Right atrium auricular region (tissue), 2 donors: ENCODE results near the gene ARMH3. TPM values are rescaled to one million over a fixed set of nuclear protein-coding genes. Genes with fewer than 3 reads are reported as not detected.
A peak's percentile ranks its signal among the peaks of the same experiment; 100 is the strongest.

Source experiments
- DNase-seq: peaks from one replicate; pipeline ENCODE4 v3.0.0-alpha.2; 2019; ENCODE audit warnings: low spot score
- H3K27ac ChIP-seq, 2 donors: fragments of 200-600 bp; sonication (generic); 1 replicate in 1 of 2; 2 replicates in 1 of 2; pipeline ENCODE4 v1.5.1; 2016 to 2019
- H3K27me3 ChIP-seq, 2 donors: fragments of 200-600 bp; sonication (generic); one replicate each; pipeline versions ENCODE4 v1.5.1 to v1.6.0; 2017 to 2019
- H3K36me3 ChIP-seq: fragments of 200-600 bp; sonication (generic); one replicate; pipeline ENCODE4 v1.5.1; 2016
- H3K4me1 ChIP-seq, 2 donors: fragments of 200-600 bp; sonication (generic); one replicate each; pipeline versions ENCODE4 v1.5.1 to v1.6.0; 2017 to 2019
- H3K4me3 ChIP-seq, 2 donors: fragments of 200-600 bp; sonication (generic); 1 replicate in 1 of 2; 2 replicates in 1 of 2; pipeline ENCODE4 v1.5.1; 2017 to 2019; ENCODE audit warnings: mild to moderate bottlenecking in 1 of 2, moderate library complexity in 1 of 2
- H3K9me3 ChIP-seq, 2 donors: fragments of 200-600 bp; sonication (generic); one replicate each; pipeline ENCODE4 v1.5.1; 2019
- total RNA-seq, 2 donors: library from RNA; depleted of rRNA; stranded (reverse); fragments of >200 nt; gene quantifications; one replicate each; pipeline ENCODE4 v1.1.0, GENCODE V29; 2016
- TF ChIP-seq, protein P1 (sequence below), 2 donors: fragments of 200-600 bp; sonication (generic); IDR thresholded peaks; one replicate each; pipeline ENCODE4 v1.5.1; 2019; ENCODE audit warnings: antibody characterized with exemption in 2 of 2

The ARMH3 gene
- total RNA-seq, 2 donors from 2014 or later, result 25.4 to 28.5 TPM

DNA sequence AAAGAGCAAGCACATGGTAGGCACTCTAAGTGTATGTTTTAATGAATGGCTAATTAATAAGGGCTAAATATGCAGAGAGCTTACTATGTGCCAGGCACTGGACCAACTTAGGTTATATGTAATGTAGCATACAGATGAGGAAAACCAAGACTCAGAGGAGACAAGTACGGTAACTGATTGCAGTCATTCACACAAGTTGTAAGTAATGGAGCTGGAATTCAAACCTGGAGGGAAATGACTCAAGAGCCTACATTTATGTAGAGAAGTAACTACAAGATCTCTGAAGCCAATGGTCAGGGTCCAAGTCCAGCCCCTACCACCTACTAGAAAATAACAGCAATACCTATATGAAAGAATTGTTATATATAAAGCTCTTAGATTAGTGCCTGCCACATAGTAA, 115.1 kb downstream of the ARMH3 start:
- no peaks in the 10 kb centered on the region for H3K9me3 ChIP-seq
- TF ChIP-seq, protein P1, sequence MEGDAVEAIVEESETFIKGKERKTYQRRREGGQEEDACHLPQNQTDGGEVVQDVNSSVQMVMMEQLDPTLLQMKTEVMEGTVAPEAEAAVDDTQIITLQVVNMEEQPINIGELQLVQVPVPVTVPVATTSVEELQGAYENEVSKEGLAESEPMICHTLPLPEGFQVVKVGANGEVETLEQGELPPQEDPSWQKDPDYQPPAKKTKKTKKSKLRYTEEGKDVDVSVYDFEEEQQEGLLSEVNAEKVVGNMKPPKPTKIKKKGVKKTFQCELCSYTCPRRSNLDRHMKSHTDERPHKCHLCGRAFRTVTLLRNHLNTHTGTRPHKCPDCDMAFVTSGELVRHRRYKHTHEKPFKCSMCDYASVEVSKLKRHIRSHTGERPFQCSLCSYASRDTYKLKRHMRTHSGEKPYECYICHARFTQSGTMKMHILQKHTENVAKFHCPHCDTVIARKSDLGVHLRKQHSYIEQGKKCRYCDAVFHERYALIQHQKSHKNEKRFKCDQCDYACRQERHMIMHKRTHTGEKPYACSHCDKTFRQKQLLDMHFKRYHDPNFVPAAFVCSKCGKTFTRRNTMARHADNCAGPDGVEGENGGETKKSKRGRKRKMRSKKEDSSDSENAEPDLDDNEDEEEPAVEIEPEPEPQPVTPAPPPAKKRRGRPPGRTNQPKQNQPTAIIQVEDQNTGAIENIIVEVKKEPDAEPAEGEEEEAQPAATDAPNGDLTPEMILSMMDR (IDR thresholded peaks at IDR 0.05), result no peak
- peak overlapping the region in 1 of 2 donors; percentile 87 for H3K27ac ChIP-seq
- DNase-seq, result no peak
- no peak overlapping the region for H3K4me3 ChIP-seq
- H3K36me3 ChIP-seq, result no peaks in the 10 kb centered on the region
- H3K4me1 ChIP-seq, result peaks cover 0 to 48% of the 10 kb centered on the region in 2 donors
- no peaks in the 10 kb centered on the region for H3K27me3 ChIP-seq

DNA sequence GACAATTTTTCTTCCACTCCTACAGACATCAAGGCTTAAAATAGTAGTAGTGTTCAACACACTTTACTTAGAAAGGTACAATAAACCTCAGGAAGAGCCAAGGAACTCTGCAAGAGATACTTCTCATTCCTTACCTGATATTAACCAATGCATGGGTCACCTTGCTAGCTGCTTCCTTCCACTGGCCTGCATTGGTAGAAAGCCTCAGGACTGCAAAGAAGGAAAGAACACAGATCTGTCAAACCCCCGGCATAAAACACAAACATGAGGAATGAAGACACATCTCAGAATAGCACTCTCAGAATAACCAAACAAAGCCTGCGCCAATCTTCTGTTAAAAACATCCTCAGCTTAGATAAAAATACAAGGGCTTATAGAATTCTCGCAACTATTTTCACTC, 116.2 kb downstream of the ARMH3 start:
- H3K4me3 ChIP-seq, result no peak overlapping the region

GRCh38 chr10:101939008-101939648, 116.8 kb downstream of the ARMH3 start:
- Histone ChIP-seq H3K36me3 (no peaks in the 10 kb centered on the region), H3K27ac (peak overlapping the region; percentile 66 to 87), H3K9me3 (no peaks in the 10 kb centered on the region), H3K4me1 (peaks cover 0 to 59% of the 10 kb centered on the region in 2 donors), H3K27me3 (no peaks in the 10 kb centered on the region), H3K4me3 (peak overlapping the region in 1 of 2 donors; percentile 6)
- DNase-seq, result no peak
- TF ChIP-seq, protein P1 (IDR thresholded peaks at IDR 0.05), result no peak

More for the DNA sequence above, 116.2 kb downstream of the ARMH3 start:
- no peak for DNase-seq
- H3K27me3 ChIP-seq, result no peaks in the 10 kb centered on the region
- no peaks in the 10 kb centered on the region for H3K9me3 ChIP-seq
- TF ChIP-seq, protein P1 (IDR thresholded peaks at IDR 0.05), result no peak
- peak overlapping the region; percentile 66 to 87 for H3K27ac ChIP-seq
- no peaks in the 10 kb centered on the region for H3K36me3 ChIP-seq
- H3K4me1 ChIP-seq, result peaks cover 0 to 54% of the 10 kb centered on the region in 2 donors

GRCh38 chr10:101938305-101939007, 117.5 kb downstream of the ARMH3 start:
- Histone ChIP-seq H3K27ac (peak overlapping the region; percentile 66 to 87), H3K4me1 (peaks cover 0 to 61% of the 10 kb centered on the region in 2 donors), H3K9me3 (no peaks in the 10 kb centered on the region), H3K4me3 (no peak overlapping the region), H3K27me3 (no peaks in the 10 kb centered on the region), H3K36me3 (no peaks in the 10 kb centered on the region)
- no peak for DNase-seq
- TF ChIP-seq, protein P1 (IDR thresholded peaks at IDR 0.05), result no peak

GRCh38 chr10:101935431-101935830, 120.5 kb downstream of the ARMH3 start:
- no peaks in the 10 kb centered on the region for H3K9me3 ChIP-seq
- DNase-seq, result no peak
- H3K36me3 ChIP-seq, result no peaks in the 10 kb centered on the region
- no peak overlapping the region for H3K4me3 ChIP-seq
- TF ChIP-seq, protein P1 (IDR thresholded peaks at IDR 0.05), result no peak
- H3K27ac ChIP-seq, result peak overlapping the region; percentile 6 to 87
- peaks cover 0 to 41% of the 10 kb centered on the region in 2 donors for H3K4me1 ChIP-seq
- H3K27me3 ChIP-seq, result no peaks in the 10 kb centered on the region
